HFFc6 (cell line): ENCODE results near the gene PALLD. TPM values are rescaled to one million over a fixed set of nuclear protein-coding genes. Genes with fewer than 3 reads are reported as not detected.

Experiments used
- DNase-seq: peaks from one replicate; pipeline ENCODE4 v3.0.0-alpha.2; 2018
- H3K27ac Mint-ChIP-seq: 2 replicates; pipeline ENCODE4 v1.8.0; 2020; ENCODE audit warnings: mild to moderate bottlenecking, mixed read lengths
- H3K27me3 Mint-ChIP-seq: 2 replicates; pipeline ENCODE4 v1.8.0; 2021; ENCODE audit warnings: mild to moderate bottlenecking, moderate library complexity, mixed read lengths; ENCODE audit not compliant: insufficient read depth
- H3K36me3 Mint-ChIP-seq: 2 replicates; pipeline ENCODE4 v1.8.0; 2021; ENCODE audit warnings: low read depth, mixed read lengths
- H3K4me1 Mint-ChIP-seq: 2 replicates; pipeline ENCODE4 v1.8.0; 2020; ENCODE audit warnings: low read depth, mixed read lengths
- H3K4me3 Mint-ChIP-seq: 2 replicates; pipeline ENCODE4 v1.8.0; 2020; ENCODE audit warnings: mild to moderate bottlenecking, moderate library complexity, mixed read lengths
- H3K9me3 Mint-ChIP-seq: 2 replicates; pipeline ENCODE4 v1.8.0; 2020; ENCODE audit warnings: mild to moderate bottlenecking, mixed read lengths
- total RNA-seq, 6 experiments: library from RNA; stranded (reverse); fragmentation: NEBNext Ultra II Directional; extraction: Animal tissue kit (Norgen Biotek cat#: 25700); gene quantifications; 2 replicates in 1 of 6; 3 replicates in 5 of 6; pipeline ENCODE4 v1.2.3, GENCODE V29; 2021
- TF ChIP-seq, protein P1 (sequence below): fragments of 200-600 bp; sonication (generic); IDR thresholded peaks from 2 replicates; pipeline ENCODE4 v1.5.0; 2021; ENCODE audit warnings: antibody characterized with exemption, mild to moderate bottlenecking

Gene PALLD
- total RNA-seq, 6 experiments from 2014 or later, result 72.6 to 163 (median 149) TPM

DNA sequence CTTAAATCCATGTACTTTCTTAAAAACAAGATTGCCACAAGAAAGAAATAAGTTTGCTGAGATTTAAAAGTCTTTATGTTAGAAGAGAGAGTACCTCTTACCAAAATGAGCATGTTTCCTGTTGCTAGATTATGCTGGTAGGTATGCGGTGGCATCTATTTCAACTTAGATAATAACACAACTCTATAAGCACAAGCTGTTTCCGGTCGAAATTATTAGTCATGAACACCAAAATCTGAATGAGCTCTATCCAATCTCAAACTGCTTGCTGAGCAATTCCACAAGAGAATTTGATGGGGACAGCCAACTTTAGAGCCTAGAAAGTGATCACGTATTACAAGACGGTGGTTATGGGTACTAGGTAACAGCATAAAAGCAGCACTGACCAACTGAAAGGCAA, 463.9 kb downstream of the PALLD start:
- Mint-ChIP-seq H3K36me3 (peaks cover 8% of the 10 kb centered on the region), H3K27me3 (no peaks in the 10 kb centered on the region), H3K9me3 (no peaks in the 10 kb centered on the region), H3K27ac (no peak overlapping the region), H3K4me3 (no peak overlapping the region), H3K4me1 (no peaks in the 10 kb centered on the region)
- no peak for DNase-seq
- TF ChIP-seq, protein P1, sequence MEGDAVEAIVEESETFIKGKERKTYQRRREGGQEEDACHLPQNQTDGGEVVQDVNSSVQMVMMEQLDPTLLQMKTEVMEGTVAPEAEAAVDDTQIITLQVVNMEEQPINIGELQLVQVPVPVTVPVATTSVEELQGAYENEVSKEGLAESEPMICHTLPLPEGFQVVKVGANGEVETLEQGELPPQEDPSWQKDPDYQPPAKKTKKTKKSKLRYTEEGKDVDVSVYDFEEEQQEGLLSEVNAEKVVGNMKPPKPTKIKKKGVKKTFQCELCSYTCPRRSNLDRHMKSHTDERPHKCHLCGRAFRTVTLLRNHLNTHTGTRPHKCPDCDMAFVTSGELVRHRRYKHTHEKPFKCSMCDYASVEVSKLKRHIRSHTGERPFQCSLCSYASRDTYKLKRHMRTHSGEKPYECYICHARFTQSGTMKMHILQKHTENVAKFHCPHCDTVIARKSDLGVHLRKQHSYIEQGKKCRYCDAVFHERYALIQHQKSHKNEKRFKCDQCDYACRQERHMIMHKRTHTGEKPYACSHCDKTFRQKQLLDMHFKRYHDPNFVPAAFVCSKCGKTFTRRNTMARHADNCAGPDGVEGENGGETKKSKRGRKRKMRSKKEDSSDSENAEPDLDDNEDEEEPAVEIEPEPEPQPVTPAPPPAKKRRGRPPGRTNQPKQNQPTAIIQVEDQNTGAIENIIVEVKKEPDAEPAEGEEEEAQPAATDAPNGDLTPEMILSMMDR, result no peak

DNA sequence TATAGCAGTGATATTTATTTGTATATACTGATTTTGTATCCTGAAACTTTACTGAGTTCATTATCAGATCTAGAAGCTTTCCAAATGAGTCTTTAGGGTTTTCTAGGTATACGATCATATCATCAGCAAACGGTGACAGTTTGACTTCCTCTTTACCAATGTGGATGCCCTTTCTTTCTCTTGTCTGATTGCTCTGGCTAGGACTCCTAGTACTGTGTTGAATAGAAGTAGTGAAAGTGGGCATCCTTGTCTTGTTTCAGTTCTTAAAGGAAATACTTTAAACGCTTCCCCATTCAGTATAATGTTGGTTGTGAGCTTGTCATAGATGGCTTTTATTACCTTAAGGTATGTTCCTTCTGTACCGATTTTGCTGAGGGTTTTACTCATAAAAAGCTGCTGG, 475.7 kb downstream of the PALLD start:
- Mint-ChIP-seq H3K9me3 (peaks cover 4% of the 10 kb centered on the region; the same call in 1 of the 2 replicates), H3K4me1 (no peaks in the 10 kb centered on the region), H3K36me3 (peaks cover 6% of the 10 kb centered on the region), H3K4me3 (no peak overlapping the region), H3K27ac (no peak overlapping the region), H3K27me3 (no peaks in the 10 kb centered on the region)
- DNase-seq, result no peak
- TF ChIP-seq, protein P1, result no peak

Other genes with a start within 250 kb of the PALLD start
- gene DDX60, start 178.3 kb upstream of the PALLD start, total RNA-seq, result 1 to 10 TPM; 3.4 to 8.2 (median 5.6) TPM
- 10 to 100 TPM; 19.4 to 27.2 (median 23.7) TPM for gene DDX60L, start 16.6 kb upstream of the PALLD start, total RNA-seq